ENCODE results near the gene HACD4.

The HACD4 gene, protein sequence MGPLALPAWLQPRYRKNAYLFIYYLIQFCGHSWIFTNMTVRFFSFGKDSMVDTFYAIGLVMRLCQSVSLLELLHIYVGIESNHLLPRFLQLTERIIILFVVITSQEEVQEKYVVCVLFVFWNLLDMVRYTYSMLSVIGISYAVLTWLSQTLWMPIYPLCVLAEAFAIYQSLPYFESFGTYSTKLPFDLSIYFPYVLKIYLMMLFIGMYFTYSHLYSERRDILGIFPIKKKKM

DNA sequence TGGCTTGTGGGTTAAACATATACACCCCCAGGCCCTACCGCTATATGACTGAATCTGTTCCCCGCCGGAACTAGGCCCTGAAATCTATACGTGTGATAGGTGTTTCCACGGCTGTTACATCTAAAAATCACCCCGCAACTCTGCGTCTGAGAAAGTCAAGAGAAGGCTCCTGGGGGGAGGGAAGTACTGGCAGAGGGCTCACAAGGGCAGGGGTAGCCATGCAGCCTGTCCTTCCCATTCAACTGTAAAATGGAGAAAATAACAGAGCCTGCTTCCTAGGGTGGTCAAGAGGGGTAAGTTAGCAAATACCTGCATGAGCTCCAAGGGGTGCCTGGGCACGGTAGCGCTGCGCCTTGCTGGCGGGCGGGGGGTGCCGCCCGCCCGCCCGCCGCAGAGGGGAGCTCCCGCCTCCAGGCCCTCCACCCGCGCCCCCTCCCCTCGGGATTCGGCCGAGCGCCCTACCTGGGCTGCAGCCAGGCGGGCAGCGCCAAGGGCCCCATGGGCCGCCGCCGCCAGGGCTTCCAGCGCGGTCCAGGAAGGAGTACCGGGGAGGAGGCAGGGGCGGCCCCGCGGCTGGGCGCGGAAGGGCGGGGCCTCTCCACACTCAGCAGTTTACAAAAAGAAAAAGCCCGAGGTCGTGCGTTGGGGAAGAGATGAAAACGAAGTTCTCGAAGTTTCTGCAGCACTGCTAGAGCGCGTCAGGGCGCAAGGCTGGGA, at the start of gene HACD4:
HACD4 (minus strand) TSS at position 550 of the 717 bp plus-strand sequence; CDS start at position 500, 50 bp downstream.
- peak; percentile 60 for DNase-seq (ENCODE audit: low read depth)

DNA sequence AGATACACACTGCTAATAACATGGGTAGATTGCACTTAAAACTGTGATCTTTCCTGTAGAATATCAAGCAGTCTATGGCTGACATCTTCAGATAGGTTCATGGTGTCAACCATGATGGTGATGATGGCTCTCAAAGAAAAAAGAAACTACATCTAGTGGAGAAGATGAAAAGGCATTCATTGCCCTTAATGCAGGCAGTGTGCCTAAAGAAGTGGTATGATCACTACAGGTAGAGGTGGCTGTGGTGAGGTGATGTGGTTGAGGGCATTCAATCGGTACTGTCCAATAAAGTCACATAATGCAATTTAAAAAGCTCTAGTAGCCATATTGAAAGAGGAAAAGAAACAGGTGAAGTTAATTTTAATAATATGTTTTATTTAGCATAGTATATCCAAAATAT, 49.4 kb upstream of the HACD4 start:
- no peak for DNase-seq (ENCODE audit: low read depth)

DNA sequence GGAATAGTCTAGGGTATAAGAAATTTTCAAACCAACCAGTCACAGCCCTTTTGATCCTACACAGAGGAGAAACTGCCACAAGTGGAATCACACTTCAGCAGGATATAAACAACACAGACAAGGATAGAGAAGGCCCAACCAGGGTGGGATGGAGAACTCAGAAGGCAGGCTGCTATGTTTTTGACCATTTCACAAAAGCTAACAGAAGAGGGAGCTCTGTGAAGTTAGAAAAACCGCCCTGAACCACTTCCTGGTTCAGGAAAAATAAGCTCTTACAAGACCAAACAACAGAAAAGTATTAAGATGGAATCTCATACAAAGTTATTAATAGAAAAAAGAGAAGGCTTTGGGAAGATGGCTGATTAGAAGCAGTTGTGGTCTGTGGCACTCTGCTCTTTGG, 47.3 kb upstream of the HACD4 start:
- no peak for DNase-seq (ENCODE audit: low read depth)

DNA sequence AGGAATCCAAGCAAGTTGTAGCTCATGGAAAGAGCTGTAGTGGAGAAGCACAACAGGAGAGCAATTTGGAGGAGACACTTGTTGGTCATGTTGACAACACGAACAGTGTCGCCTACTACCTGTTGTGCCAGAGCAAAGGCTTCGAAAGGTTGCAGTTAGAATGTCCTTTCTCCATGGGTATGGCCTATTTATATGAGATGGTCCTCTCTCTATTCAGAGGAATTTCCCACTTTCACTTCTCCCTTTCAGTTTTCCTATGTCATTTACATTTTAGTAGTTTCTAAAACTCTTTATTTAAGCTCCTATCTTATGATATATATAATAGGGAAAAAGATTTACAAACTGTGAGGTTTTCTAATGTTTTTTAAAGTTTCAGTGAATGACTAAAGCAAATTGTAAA, 46.3 kb upstream of the HACD4 start, which contains the start of gene IFNB1:
IFNB1 (minus strand) TSS at position 162 of the 400 bp plus-strand sequence; CDS start at position 89, 73 bp downstream.
- no peak for DNase-seq (ENCODE audit: low read depth)

DNA sequence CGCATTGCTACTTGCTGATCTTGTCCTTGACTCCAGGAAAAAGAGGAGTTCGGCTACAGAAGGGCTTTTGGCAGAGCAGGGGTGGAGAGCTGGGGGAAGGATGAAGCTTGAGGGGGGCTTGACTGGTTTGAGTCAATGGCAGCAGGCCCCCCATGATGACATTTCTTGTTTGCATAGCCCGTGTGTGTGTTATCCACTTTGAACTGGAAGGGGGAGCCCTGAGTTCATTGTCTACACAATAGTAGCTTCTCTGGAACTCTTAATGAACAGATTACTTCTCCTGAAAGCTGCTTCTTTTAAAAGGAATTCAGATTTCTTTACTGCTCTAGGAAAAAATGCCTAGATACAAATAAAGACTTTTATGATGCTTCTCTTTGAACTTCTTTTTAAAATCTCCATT, 44.0 kb upstream of the HACD4 start:
- DNase-seq (ENCODE audit: low read depth): no peak

DNA sequence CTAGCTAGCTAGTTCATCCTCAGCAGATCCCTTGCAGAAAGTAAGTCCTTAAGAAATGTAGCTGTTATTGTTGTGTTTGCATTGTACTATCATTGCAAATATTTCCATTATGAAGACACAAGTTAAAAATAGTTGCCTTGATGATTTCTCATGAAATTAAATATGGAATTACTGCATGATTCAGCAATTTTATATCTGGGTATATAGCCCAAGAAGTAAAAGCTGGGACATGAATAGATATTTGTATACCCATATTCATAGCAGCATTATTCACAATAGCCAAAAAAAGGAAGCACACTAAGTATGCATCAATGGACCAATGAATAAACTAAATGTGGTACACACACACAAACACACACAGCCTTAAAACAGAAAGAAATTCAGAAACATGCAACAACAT, 39.5 kb upstream of the HACD4 start:
- DNase-seq (ENCODE audit: low read depth): no peak

DNA sequence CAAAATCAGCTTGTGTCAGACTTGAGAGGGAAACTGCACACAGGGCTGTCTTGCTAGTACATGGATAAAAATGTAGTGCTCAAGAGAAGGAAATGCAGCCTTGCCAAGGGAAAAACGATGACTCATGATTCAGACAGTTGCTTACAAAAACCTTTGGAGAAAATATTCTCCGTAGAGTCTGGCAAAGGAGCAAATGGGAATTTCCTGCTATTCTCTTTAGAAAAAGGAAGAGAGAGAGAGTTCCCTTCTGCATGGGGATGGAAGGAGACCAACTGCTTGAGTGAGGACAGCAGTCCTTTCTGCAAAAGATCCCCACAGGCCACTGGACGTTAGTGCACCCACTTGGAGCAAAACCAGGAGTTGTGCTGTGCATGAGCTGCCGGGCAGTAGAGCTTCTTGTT, 38.7 kb upstream of the HACD4 start:
- no peak for DNase-seq (ENCODE audit: low read depth)

DNA sequence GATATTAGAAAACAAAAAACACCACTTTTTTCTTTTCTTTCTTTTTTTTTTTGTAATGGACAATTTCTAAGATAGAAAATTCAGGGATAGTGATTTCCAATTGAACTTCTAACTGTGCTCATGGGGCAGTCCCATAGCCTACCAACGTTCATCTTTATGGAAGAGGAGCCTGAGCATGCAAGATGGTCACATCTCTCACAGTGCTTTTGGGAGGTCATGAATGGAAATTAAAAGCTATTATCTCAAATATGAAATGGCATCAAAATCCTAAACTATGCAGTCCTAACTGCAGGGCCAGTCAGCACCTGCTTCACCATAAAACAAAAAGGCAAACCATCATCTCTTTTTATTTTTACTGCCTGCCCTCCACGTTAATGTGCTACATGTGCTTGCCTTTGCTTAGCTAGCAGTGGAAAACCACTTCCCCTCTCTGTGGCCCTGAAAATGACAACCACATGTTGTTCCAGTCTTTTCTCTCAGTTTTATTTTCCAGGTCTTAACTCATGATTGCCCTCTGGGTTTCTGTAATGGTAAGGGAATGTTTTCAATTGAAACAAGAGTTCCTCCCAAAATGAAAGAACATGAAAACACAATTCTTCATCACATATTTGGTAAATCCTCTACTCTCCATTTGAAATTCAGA, 29.6 kb upstream of the HACD4 start:
- DNase-seq (ENCODE audit: low read depth): no peak

DNA sequence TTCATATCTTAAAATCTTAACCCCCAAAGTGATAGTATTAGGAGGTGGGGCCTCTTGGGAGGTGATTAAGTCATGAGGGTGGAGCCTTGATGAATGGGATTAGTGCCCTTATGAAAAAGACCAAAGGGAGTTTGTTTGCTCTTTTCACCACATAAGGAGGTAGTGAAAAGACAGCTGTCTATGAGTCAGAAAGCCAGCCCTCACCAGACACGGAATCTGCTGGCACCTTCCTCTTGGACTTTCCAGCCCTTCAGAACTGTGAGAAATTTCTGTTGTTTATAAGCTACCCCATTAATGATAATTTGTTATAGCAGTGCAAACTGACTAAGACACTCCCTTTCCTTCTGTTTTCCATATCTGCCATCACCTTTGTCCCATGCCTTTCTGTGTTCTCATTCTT, 25.5 kb upstream of the HACD4 start:
- DNase-seq (ENCODE audit: low read depth): no peak

DNA sequence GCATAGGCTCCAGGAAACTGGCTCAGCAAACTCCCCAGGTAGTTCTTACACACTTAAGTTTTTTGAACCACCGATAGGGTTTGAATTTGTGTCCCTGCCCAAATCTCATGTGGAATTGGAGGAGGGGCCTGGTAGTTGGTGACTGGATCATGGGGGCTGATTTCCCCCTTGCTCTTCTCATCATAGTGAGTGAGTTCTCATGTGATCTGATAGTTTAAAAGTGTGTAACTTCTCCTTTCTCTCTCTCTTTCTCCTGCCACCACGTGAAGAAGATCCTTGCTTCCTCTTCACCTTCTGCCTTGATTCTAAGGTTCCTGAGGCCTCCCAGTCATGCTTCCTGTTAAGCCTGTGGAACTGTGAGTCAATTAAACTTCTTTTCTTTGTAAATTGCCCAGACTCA, 22.4 kb upstream of the HACD4 start:
- DNase-seq (ENCODE audit: low read depth): no peak

DNA sequence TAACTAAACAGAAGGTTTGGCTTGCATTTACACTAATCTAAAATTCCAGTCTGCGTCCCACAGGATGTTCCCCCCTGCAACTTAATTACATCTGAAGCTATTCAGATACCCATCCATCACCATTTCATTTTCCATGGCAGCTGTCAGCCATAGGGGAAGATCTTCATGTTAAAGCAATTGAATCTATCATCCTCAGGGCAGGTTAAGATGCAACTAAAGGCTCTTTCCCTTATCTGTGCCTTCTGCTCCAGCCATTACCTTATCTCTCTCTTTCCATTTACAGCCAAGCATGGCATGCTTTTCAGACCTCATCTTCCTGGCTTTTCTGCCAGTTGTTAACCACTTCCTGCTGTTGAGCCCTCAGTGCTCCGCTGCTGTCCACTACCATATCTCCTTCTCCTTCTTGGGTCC, 15.8 kb upstream of the HACD4 start:
- DNase-seq (ENCODE audit: low read depth): no peak

DNA sequence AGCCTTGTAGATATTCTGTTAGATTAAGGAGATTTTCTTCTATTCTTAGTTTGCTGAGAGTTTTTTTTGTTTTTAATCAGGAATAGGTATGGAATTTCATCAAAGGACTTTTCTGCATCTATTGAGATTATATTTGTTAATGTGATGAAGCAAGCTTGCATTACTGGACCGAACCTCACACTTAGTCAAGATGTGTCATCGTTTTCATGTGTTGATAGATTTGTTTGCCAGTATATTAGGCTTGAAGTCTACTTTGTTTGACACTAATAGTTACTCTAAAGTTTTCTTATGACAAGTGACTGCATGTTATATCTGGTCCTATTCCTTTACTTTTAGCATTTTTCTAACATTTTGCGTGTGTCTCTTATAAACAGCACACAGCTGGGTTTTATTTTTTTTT, 12.4 kb upstream of the HACD4 start:
- DNase-seq (ENCODE audit: low read depth): no peak

DNA sequence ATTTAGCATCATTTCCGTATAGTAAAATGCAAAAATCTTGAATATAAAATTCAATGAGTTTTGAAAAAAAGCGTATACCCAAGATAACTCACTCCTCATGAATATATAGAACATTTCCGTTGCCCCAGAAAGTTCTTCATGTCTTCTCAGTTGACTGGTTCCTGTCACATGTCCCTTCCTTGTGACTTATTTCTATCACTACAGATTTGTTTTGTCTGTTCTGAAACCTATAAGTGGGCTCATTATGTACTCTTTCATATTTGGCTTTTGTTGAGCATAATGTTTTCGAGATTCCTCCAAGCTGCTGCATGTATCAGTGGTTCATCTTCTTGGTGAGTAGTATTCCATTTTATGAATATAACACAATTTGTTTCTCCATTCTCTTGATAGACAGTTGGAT, 11.0 kb upstream of the HACD4 start:
- no peak for DNase-seq (ENCODE audit: low read depth)

DNA sequence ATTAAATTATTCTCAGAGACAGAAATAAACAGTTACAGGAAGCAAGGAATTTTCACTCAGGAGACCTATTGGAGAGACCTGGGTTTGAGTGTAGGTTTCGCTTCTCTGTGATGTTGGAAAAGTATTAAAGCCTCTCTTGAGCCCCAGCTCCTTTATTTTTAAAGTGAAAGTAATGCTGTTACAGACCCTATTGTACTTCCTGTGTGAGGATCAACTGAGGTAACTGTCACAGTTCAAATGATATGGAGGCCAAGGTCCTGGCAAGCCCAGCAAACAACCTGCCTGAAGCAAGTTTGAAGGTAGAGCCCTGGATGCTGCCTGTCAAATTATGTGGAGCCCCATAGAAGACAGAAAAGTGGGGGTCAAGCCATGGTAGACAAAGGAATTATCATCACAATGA, 7.9 kb upstream of the HACD4 start:
- no peak for DNase-seq (ENCODE audit: low read depth)

DNA sequence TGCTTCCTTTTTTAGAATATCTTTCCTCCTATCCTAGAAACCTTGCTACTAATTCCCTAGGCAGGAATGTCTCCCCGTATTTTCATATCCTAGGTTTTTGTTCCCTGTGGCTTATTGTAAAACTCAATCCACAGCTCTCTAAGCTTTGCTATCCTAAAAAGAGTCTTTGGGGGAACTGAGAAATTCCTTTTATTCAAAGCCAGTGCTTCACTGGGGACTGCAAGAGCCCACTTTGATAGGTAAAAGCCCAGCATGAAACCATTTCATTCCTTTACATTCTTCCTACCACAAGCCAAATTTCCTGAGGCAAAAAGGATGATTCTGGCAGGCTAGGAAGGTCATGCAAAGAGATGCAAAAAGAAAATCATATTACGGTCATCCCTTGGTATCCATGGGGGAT, 5.8 kb upstream of the HACD4 start:
- DNase-seq (ENCODE audit: low read depth): no peak

DNA sequence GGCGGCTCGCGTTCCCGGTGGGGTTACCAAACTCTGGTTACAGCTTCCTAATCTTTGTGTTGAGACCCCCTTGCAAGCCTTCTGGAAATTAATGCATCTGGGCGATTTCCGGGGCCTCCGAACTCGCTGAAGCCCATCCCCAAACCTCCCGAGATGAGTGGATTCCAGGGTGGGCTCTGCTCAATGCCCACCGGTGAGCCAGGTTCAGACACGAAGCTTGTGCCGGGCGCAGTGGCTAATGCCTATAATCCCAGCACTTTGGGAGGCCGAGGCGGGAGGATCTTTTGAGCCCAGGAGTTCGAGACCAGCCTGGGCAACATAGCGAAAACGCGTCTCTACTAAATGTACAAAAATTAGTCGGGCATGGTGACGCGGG, 356 bp upstream of the HACD4 start:
- no peak for DNase-seq (ENCODE audit: low read depth)

DNA sequence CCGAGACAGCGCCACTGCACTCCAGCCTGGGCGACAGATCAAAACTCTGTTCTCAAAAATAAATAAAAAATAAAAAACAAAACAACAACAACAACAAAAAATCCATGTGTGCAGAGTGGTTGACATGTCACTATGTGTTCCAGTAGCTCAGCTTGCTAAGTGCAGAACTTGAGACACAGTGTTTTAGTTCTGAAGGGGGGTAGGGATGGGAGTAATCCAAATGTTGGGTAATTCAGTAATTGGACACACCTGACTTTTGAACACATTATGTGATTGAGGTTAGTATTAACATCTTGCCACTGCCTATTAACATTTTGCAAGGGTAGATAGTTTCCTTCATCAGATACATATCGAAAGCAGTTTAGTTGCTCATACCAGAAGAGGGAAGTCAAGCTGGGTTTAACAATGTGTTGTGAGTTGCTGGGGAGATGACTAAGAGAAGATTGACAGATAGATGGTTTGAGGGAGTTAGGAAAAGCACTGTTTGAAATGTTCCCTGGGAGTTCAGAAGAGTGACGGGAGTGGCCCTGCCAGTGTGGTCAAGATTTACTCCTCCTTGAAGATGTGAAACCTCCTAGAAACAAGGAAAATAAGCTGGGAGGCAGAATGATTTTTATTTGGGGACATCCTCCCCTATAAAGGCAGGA, 928 bp downstream of the HACD4 start:
- DNase-seq (ENCODE audit: low read depth): peak; percentile 15

DNA sequence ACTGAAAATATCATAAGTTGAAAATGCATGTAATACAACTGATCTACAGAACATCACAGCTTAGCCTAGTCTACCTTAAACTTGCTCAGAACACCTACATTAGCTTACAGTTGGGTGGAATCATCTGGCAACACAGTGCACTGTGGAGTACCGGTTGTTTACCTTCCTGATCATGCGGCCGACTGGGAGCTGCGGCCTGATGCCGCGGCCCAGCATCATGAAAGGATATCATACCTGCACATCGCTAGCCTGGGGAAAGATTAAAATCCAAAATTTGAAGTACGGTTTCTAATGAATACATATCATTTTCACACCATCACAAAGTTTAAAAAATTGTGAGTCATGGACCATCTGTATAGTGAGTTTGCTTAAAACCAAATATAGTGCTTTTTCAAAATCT, 1.8 kb downstream of the HACD4 start:
- DNase-seq (ENCODE audit: low read depth): no peak

DNA sequence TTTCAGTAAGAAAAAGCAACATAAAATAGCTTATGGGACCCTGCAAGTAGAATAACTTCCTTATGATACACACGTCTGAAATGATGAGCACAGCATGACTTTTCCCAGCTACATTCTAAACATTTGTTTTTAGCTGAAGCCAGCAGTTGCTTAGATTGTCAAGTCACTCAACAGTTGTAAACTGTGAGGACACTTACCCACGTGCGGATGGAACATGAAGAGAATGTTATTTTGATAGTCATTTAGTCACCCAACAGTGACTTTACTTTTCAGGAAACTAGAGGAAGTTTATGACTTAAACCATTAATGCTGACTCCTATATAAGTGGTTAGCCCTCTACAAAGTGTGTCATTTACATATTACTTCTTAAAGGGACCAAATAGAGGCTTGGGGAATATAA, 3.0 kb downstream of the HACD4 start:
- no peak for DNase-seq (ENCODE audit: low read depth)

DNA sequence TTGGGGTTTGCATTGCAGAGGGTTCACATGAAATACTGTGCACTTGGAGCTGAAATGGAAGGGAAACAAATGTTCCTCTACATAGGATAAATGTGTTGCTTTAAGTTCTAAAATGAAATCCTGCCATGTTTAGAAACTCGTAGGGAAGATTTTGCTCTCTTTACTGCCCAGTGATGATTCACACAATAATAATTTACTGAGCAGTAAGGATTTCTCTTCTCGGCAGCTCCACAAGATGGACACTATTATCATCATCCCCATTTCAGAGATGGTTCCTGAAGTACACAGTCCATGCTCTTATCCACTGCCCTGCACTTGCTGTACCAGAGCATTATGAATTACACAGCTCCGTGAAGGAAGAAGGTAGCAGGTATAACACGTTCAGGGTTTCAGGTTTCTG, 4.1 kb downstream of the HACD4 start:
- no peak for DNase-seq (ENCODE audit: low read depth)

DNA sequence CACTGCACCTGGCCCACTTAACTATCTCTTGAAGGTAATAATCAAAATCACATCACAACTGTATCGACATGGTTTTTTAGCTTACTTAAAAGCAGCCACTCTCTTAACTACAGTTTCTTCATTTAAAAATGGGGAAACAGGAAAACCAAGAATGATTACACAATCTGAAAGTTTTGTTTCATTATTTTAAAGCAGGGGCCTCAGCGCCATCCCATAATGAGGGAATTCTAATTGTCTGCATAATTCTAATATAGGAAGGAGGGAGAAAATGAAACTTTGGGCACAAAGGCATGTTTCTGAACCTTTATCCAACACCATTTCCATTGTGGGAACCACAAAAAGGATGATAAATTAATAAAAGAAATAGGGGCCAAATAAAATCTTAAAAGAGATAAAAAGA, 7.6 kb downstream of the HACD4 start:
- DNase-seq (ENCODE audit: low read depth): no peak

DNA sequence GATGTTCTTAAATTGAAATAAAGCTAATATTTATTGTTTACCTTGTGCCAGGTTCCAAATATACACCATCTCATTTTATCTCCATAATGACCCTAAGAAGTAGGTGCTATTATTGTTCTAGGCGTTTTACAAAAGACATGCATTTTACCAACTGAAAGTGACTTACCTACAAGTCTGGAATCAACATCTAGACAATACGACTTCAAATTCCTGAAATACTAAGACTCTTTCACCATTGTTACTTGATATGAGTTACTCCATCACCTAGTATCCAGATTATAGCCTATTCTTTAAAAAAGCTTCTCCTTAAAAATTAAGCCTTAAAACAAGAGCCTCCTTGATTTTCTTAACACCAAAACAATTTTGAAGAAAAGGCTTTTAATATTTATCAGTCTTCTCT, 13.3 kb downstream of the HACD4 start:
- DNase-seq (ENCODE audit: low read depth): no peak
